Stimulated activated effector memory CD8-positive, alpha-beta T cell treated with anti-CD3 and anti-CD28 coated beads, Interleukin-12 subunit alpha, Interleukin-12 subunit beta, amount 100 ng/mL, for 72 hours (primary cell): ENCODE data around the gene LGALS3.

Source experiments
- ATAC-seq: fragments of 150-1000 bp; cut with Tn5 transposase; 2 replicates; pipeline ENCODE4 v1.10.0; 2021
- DNase-seq, 2 donors: peaks; one replicate each; pipeline ENCODE4 v3.0.0; 2021 to 2022; ENCODE audit warnings: low spot score in 2 of 2
- H3K27ac Mint-ChIP-seq: one replicate; pipeline ENCODE4 v1.8.0; 2022; ENCODE audit warnings: mild to moderate bottlenecking, mixed read lengths
- H3K36me3 Mint-ChIP-seq: one replicate; pipeline ENCODE4 v1.8.0; 2022; ENCODE audit warnings: mild to moderate bottlenecking, mixed read lengths
- H3K4me1 Mint-ChIP-seq: one replicate; pipeline ENCODE4 v1.8.0; 2022; ENCODE audit warnings: mixed read lengths
- H3K4me3 Mint-ChIP-seq: one replicate; pipeline ENCODE4 v1.8.0; 2022; ENCODE audit warnings: mild to moderate bottlenecking, mixed read lengths
- H3K9me3 Mint-ChIP-seq: one replicate; pipeline ENCODE4 v1.8.0; 2022; ENCODE audit warnings: mixed read lengths

The LGALS3 gene

GRCh38 chr14:55122440-55122986 lies 6.5 kb upstream of the LGALS3 start:
- Mint-ChIP-seq H3K4me3 (no peak overlapping the region), H3K36me3 (no peaks in the 10 kb centered on the region), H3K4me1 (peaks cover 47% of the 10 kb centered on the region), H3K9me3 (no peaks in the 10 kb centered on the region), H3K27ac (no peak overlapping the region)
- DNase-seq (no peak), ATAC-seq (no peak)

- no peak overlapping the region for H3K27ac Mint-ChIP-seq
- peak; percentile 43 for ATAC-seq
- no peak overlapping the region for H3K4me3 Mint-ChIP-seq
Observed at GRCh38 chr14:55123101-55123500, 6.0 kb upstream of the LGALS3 start.

GRCh38 chr14:55123852-55124639 lies 5.0 kb upstream of the LGALS3 start:
- no peak for ATAC-seq
- no peak overlapping the region for H3K27ac Mint-ChIP-seq

More at GRCh38 chr14:55123101-55123500, 6.0 kb upstream of the LGALS3 start:
- no peak for DNase-seq
- peaks cover 47% of the 10 kb centered on the region for H3K4me1 Mint-ChIP-seq
- no peaks in the 10 kb centered on the region for H3K36me3 Mint-ChIP-seq
- no peaks in the 10 kb centered on the region for H3K9me3 Mint-ChIP-seq

GRCh38 chr14:55124774-55125386 lies 4.2 kb upstream of the LGALS3 start:
- peaks cover 47% of the 10 kb centered on the region for H3K4me1 Mint-ChIP-seq
- ATAC-seq: no peak
- H3K27ac Mint-ChIP-seq: no peak overlapping the region
- DNase-seq: no peak
- no peak overlapping the region for H3K4me3 Mint-ChIP-seq
- no peaks in the 10 kb centered on the region for H3K9me3 Mint-ChIP-seq
- H3K36me3 Mint-ChIP-seq: peaks cover 2% of the 10 kb centered on the region

More at GRCh38 chr14:55123852-55124639, 5.0 kb upstream of the LGALS3 start:
- no peaks in the 10 kb centered on the region for H3K9me3 Mint-ChIP-seq
- peaks cover 47% of the 10 kb centered on the region for H3K4me1 Mint-ChIP-seq
- H3K4me3 Mint-ChIP-seq: no peak overlapping the region
- no peak for DNase-seq
- H3K36me3 Mint-ChIP-seq: no peaks in the 10 kb centered on the region

GRCh38 chr14:55125403-55125802 lies 3.6 kb upstream of the LGALS3 start:
- H3K27ac Mint-ChIP-seq: no peak overlapping the region
- peaks cover 6% of the 10 kb centered on the region for H3K36me3 Mint-ChIP-seq
- no peaks in the 10 kb centered on the region for H3K9me3 Mint-ChIP-seq
- ATAC-seq (peak; percentile 61), DNase-seq (no peak)
- H3K4me3 Mint-ChIP-seq: no peak overlapping the region
- H3K4me1 Mint-ChIP-seq: peaks cover 48% of the 10 kb centered on the region

GRCh38 chr14:55126034-55126433 lies 3.0 kb upstream of the LGALS3 start:
- Mint-ChIP-seq H3K27ac (peak overlapping the region; percentile 43), H3K9me3 (no peaks in the 10 kb centered on the region), H3K4me3 (no peak overlapping the region), H3K36me3 (peaks cover 10% of the 10 kb centered on the region), H3K4me1 (peaks cover 47% of the 10 kb centered on the region)
- DNase-seq (no peak), ATAC-seq (peak; percentile 55)

GRCh38 chr14:55126932-55127459 lies 2.1 kb upstream of the LGALS3 start:
- no peak overlapping the region for H3K27ac Mint-ChIP-seq
- no peaks in the 10 kb centered on the region for H3K9me3 Mint-ChIP-seq
- no peak overlapping the region for H3K4me3 Mint-ChIP-seq
- H3K4me1 Mint-ChIP-seq: peaks cover 54% of the 10 kb centered on the region
- ATAC-seq: no peak
- peaks cover 19% of the 10 kb centered on the region for H3K36me3 Mint-ChIP-seq
- no peak for DNase-seq

GRCh38 chr14:55127460-55127951 lies 1.5 kb upstream of the LGALS3 start:
- no peak for DNase-seq
- Mint-ChIP-seq H3K9me3 (no peaks in the 10 kb centered on the region), H3K4me3 (no peak overlapping the region), H3K4me1 (peaks cover 54% of the 10 kb centered on the region), H3K36me3 (peaks cover 25% of the 10 kb centered on the region), H3K27ac (no peak overlapping the region)
- no peak for ATAC-seq

GRCh38 chr14:55128386-55129085 lies 516 bp upstream of the LGALS3 start:
- Mint-ChIP-seq H3K36me3 (peaks cover 35% of the 10 kb centered on the region), H3K27ac (peak overlapping the region; percentile 84), H3K4me1 (peaks cover 47% of the 10 kb centered on the region), H3K4me3 (peak overlapping the region; percentile 78), H3K9me3 (no peaks in the 10 kb centered on the region)
- ATAC-seq: no peak
- no peak for DNase-seq

GRCh38 chr14:55129428-55130195 lies 560 bp downstream of the LGALS3 start:
- Mint-ChIP-seq H3K4me1 (peaks cover 45% of the 10 kb centered on the region), H3K36me3 (peaks cover 45% of the 10 kb centered on the region)
- peak; percentile 52 to 82 for DNase-seq

GRCh38 chr14:55130196-55130550 lies 1.1 kb downstream of the LGALS3 start:
- Mint-ChIP-seq H3K27ac (peak overlapping the region; percentile 84), H3K4me1 (peaks cover 39% of the 10 kb centered on the region), H3K4me3 (peak overlapping the region; percentile 78), H3K9me3 (no peaks in the 10 kb centered on the region), H3K36me3 (peaks cover 50% of the 10 kb centered on the region)
- ATAC-seq (no peak), DNase-seq (no peak)

More at GRCh38 chr14:55129428-55130195, 560 bp downstream of the LGALS3 start:
- Mint-ChIP-seq H3K9me3 (no peaks in the 10 kb centered on the region), H3K27ac (peak overlapping the region; percentile 84), H3K4me3 (peak overlapping the region; percentile 78)
- peak; percentile 83 for ATAC-seq

GRCh38 chr14:55131370-55132137 lies 2.5 kb downstream of the LGALS3 start:
- no peak for DNase-seq
- peak overlapping the region; percentile 78 for H3K4me3 Mint-ChIP-seq

GRCh38 chr14:55133416-55133815 lies 4.4 kb downstream of the LGALS3 start:
- DNase-seq (no peak), ATAC-seq (no peak)
- Mint-ChIP-seq H3K36me3 (peaks cover 83% of the 10 kb centered on the region), H3K4me1 (peaks cover 31% of the 10 kb centered on the region), H3K4me3 (no peak overlapping the region), H3K27ac (no peak overlapping the region), H3K9me3 (no peaks in the 10 kb centered on the region)

More at GRCh38 chr14:55131370-55132137, 2.5 kb downstream of the LGALS3 start:
- Mint-ChIP-seq H3K4me1 (peaks cover 27% of the 10 kb centered on the region), H3K9me3 (no peaks in the 10 kb centered on the region), H3K27ac (peak overlapping the region; percentile 84), H3K36me3 (peaks cover 64% of the 10 kb centered on the region)
- peak; percentile 54 for ATAC-seq

GRCh38 chr14:55136241-55136640 lies 7.2 kb downstream of the LGALS3 start:
- ATAC-seq (no peak), DNase-seq (no peak)
- H3K4me1 Mint-ChIP-seq: peaks cover 20% of the 10 kb centered on the region
- no peak overlapping the region for H3K27ac Mint-ChIP-seq
- no peak overlapping the region for H3K4me3 Mint-ChIP-seq
- peaks cover 99% of the 10 kb centered on the region for H3K36me3 Mint-ChIP-seq
- no peaks in the 10 kb centered on the region for H3K9me3 Mint-ChIP-seq
